ENCODE results near the gene THADA. TPM values are rescaled to one million over a fixed set of nuclear protein-coding genes. Genes with fewer than 3 reads are reported as not detected.
"Not testable (repeated sequence)": the region's sequence is repeated elsewhere in the genome, so short reads cannot be mapped to it uniquely, and the experiment has no call there.

The THADA gene
- total RNA-seq, 2 experiments from 2014 or later: 26.2 to 32.2 TPM

DNA sequence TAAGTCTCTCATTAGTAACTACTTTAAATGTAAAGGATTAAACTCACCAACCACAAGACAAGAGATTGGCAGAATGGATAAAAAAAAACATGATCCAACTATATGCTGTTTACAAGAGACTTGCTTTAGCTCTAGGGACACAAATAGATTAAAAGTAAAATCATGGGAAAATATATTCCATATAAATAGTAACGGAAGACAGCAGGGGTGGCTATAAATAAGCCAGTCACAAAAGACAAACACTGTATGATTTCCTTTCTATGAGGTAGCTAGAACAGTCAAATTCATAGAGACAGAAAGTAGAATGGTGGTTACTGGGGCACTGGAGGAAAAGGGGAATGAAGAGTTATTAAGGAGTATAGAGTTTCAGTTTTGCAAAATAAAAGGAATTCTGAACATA, 145.2 kb downstream of the THADA start:
- peaks cover 9% of the 10 kb centered on the region for H3K9me3 Mint-ChIP-seq
- H3K4me1 Mint-ChIP-seq: peaks cover 15% of the 10 kb centered on the region
- no peak overlapping the region for H3K27ac Mint-ChIP-seq
- POLR2A ChIA-PET: interaction anchor here (0.6 kb wide), 1 partner anchor 302 kb away, joined by 3 read pairs; no protein-coding TSS in a partner anchor
- no peaks in the 10 kb centered on the region for H3K27me3 Mint-ChIP-seq
- peaks cover 44% of the 10 kb centered on the region for H3K36me3 Mint-ChIP-seq (ENCODE audit: low read depth)
- H3K4me3 Mint-ChIP-seq: no peak overlapping the region
- no peak for DNase-seq
- CTCF ChIA-PET: interaction anchor here (1.1 kb wide), 1 partner anchor 324 kb away, joined by 4 read pairs; no protein-coding TSS in a partner anchor

DNA sequence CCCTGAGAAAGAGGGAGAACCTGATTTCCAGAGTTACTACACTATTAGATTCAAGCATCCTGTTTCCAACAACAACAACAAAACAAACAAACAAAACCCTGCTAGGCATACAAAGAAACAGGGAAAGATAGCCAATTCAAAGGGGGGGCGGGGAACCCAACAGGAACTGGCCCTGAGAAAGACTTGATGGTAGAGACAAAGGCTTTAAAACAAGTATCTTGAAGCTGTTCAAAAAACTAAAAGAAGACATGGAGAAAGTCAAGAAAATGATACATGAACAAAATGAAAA, 147.1 kb downstream of the THADA start:
- CTCF ChIA-PET: interaction anchor here (0.5 to 0.6 kb wide), 2 partner anchors 92 to 106 kb away, joined by 3 to 4 read pairs; no protein-coding TSS in a partner anchor

GRCh38 chr2:43448011-43448821, 147.6 kb downstream of the THADA start:
- peaks cover 47% of the 10 kb centered on the region for H3K36me3 Mint-ChIP-seq (ENCODE audit: low read depth)
- no peak overlapping the region for H3K4me3 Mint-ChIP-seq
- POLR2A ChIA-PET: no interaction called here
- DNase-seq: no peak
- no peaks in the 10 kb centered on the region for H3K27me3 Mint-ChIP-seq
- H3K27ac Mint-ChIP-seq: no peak overlapping the region
- H3K4me1 Mint-ChIP-seq: peaks cover 10% of the 10 kb centered on the region
- peaks cover 9% of the 10 kb centered on the region for H3K9me3 Mint-ChIP-seq
- CTCF ChIA-PET: interaction anchor here (0.5 kb wide), 1 partner anchor 106 kb away, joined by 3 read pairs; no protein-coding TSS in a partner anchor

More for the DNA sequence above, 147.1 kb downstream of the THADA start:
- Mint-ChIP-seq H3K9me3 (peaks cover 9% of the 10 kb centered on the region), H3K27ac (no peak overlapping the region), H3K4me3 (no peak overlapping the region), H3K27me3 (no peaks in the 10 kb centered on the region), H3K4me1 (peaks cover 10% of the 10 kb centered on the region), H3K36me3 (ENCODE audit: low read depth) (peaks cover 47% of the 10 kb centered on the region)
- POLR2A ChIA-PET: no interaction called here
- DNase-seq: no peak

- POLR2A ChIA-PET, H3K27me3 Mint-ChIP-seq, DNase-seq, H3K9me3 Mint-ChIP-seq, CTCF ChIA-PET, H3K27ac Mint-ChIP-seq, H3K4me1 Mint-ChIP-seq, H3K4me3 Mint-ChIP-seq: not testable (repeated sequence)
- peaks cover 41% of the 10 kb centered on the region for H3K36me3 Mint-ChIP-seq (ENCODE audit: low read depth)
Measured at GRCh38 chr2:43446755-43447154, 149.1 kb downstream of the THADA start.

DNA sequence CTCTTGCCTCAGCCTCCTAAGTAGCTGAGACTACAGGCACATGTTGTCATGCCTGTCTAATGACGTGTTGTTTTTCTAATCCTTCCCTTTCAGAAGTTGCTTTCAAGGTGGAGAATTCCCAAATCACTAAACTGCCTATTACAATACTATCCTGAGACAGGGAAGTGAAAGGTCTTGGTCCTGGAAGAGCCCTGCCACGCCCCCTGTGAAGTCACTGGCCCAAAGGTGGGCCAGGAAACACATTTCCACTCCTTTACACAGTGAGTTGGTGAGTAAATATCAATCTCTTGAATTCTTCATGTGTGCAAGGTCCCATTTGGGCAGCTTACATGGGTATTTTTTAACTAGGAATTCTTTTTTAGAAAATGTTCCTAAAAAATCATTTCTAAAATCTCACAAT, 150.1 kb downstream of the THADA start:
- POLR2A ChIA-PET: no interaction called here
- Mint-ChIP-seq H3K27ac (no peak overlapping the region), H3K4me1 (peaks cover 5% of the 10 kb centered on the region), H3K27me3 (no peaks in the 10 kb centered on the region), H3K4me3 (no peak overlapping the region), H3K9me3 (peaks cover 6% of the 10 kb centered on the region), H3K36me3 (ENCODE audit: low read depth) (peaks cover 34% of the 10 kb centered on the region)
- no peak for DNase-seq
- CTCF ChIA-PET: interaction anchor here (0.9 kb wide), 1 partner anchor 39 kb away, joined by 5 read pairs; no protein-coding TSS in a partner anchor

GRCh38 chr2:43444989-43445645, 150.7 kb downstream of the THADA start:
- DNase-seq: no peak
- ChIA-PET POLR2A (no interaction called here), CTCF (interaction anchor here (0.9 kb wide), 1 partner anchor 40 kb away, joined by 5 read pairs; no protein-coding TSS in a partner anchor)
- Mint-ChIP-seq H3K27me3 (no peaks in the 10 kb centered on the region), H3K9me3 (peaks cover 5% of the 10 kb centered on the region), H3K4me1 (peaks cover 5% of the 10 kb centered on the region), H3K36me3 (ENCODE audit: low read depth) (peaks cover 30% of the 10 kb centered on the region), H3K4me3 (no peak overlapping the region), H3K27ac (no peak overlapping the region)

GRCh38 chr2:43443282-43443681, 152.6 kb downstream of the THADA start:
- H3K9me3 Mint-ChIP-seq: no peaks in the 10 kb centered on the region
- ChIA-PET CTCF (interaction anchor here (0.9 to 1.1 kb wide), 2 partner anchors 9 to 12 kb away, joined by 3 read pairs; no protein-coding TSS in a partner anchor), POLR2A (no interaction called here)
- no peak overlapping the region for H3K4me3 Mint-ChIP-seq
- H3K4me1 Mint-ChIP-seq: peaks cover 4% of the 10 kb centered on the region
- no peak overlapping the region for H3K27ac Mint-ChIP-seq
- H3K27me3 Mint-ChIP-seq: no peaks in the 10 kb centered on the region
- no peak for DNase-seq
- peaks cover 17% of the 10 kb centered on the region for H3K36me3 Mint-ChIP-seq (ENCODE audit: low read depth)

DNA sequence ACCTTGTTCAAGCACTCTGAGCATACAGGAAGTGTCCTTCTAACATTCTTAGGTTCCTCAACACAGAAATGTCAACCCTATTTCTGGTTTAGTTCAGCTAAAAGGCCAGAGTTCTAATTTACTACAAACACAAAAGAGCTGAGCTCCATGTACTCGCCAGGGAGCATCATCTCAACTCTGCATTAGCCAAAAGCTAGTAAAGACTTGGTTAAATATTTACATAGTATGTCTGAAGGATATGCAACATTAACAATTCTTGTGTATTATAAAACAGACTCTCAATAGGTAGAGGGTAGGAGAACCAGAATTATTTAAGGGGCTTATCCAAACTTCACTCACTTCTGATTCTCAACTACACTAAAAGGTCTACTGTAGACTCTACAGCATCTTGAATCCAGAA, 154.6 kb downstream of the THADA start:
- Mint-ChIP-seq H3K4me3 (no peak overlapping the region), H3K36me3 (ENCODE audit: low read depth) (peaks cover 6% of the 10 kb centered on the region), H3K27ac (no peak overlapping the region), H3K4me1 (peaks cover 4% of the 10 kb centered on the region), H3K9me3 (no peaks in the 10 kb centered on the region), H3K27me3 (no peaks in the 10 kb centered on the region)
- no peak for DNase-seq
- CTCF ChIA-PET: no interaction called here
- POLR2A ChIA-PET: no interaction called here

GRCh38 chr2:43438858-43439655, 156.8 kb downstream of the THADA start:
- DNase-seq: no peak
- CTCF ChIA-PET: interaction anchor here (1.0 kb wide), 1 partner anchor 13 kb away, joined by 3 read pairs; no protein-coding TSS in a partner anchor
- H3K27ac Mint-ChIP-seq: no peak overlapping the region
- H3K9me3 Mint-ChIP-seq: peaks cover under 1% of the 10 kb centered on the region
- POLR2A ChIA-PET: no interaction called here
- no peaks in the 10 kb centered on the region for H3K27me3 Mint-ChIP-seq
- H3K4me3 Mint-ChIP-seq: no peak overlapping the region
- H3K4me1 Mint-ChIP-seq: peaks cover 4% of the 10 kb centered on the region
- H3K36me3 Mint-ChIP-seq (ENCODE audit: low read depth): peaks cover 3% of the 10 kb centered on the region

DNA sequence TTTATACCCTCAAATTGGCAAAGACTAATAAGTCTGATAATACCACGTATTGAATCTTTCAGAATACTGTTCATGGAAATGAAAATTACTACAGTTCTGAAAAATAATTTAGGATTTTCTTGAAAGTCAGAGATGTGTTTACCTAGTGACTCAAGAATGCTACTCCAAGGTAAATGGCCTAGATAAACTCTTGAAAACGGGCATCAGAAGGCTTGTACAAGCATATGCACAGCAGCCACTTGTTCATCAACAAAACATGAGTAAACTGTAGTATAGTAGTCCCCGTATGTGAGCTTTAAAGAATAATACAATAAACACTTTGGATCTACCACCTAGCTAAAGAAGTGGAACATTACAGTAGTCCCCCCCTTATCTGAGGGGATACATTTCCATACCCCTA, 157.5 kb downstream of the THADA start:
- no peak overlapping the region for H3K4me3 Mint-ChIP-seq
- POLR2A ChIA-PET: no interaction called here
- CTCF ChIA-PET: interaction anchor here (0.9 to 1.0 kb wide), 2 partner anchors 9 to 14 kb away, joined by 3 to 5 read pairs; no protein-coding TSS in a partner anchor
- peaks cover 2% of the 10 kb centered on the region for H3K9me3 Mint-ChIP-seq
- H3K27me3 Mint-ChIP-seq: no peaks in the 10 kb centered on the region
- peaks cover 4% of the 10 kb centered on the region for H3K4me1 Mint-ChIP-seq
- H3K27ac Mint-ChIP-seq: no peak overlapping the region
- no peak for DNase-seq
- peaks cover 6% of the 10 kb centered on the region for H3K36me3 Mint-ChIP-seq (ENCODE audit: low read depth)

DNA sequence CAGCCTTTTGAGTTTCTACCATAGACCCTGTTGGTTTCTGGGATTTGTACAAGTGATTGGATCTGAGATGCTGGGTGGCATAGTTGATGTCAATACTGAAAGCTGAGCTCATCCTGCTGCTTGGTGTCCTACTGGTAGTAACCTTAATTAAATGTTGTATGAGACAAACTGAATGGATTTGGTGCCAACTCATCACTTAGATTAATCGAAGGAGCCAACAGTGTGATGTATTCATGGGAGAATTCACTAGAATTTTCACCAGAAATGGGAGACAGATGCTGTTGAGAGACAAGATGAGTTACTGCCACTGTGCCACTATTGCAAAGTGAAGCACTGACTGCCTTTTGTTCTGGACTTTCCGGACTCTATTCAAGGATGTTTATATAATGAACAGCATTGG, 158.5 kb downstream of the THADA start:
- ChIA-PET CTCF (interaction anchor here (0.9 kb wide), 1 partner anchor 15 kb away, joined by 4 read pairs; no protein-coding TSS in a partner anchor), POLR2A (no interaction called here)
- H3K4me3 Mint-ChIP-seq: no peak overlapping the region
- H3K27ac Mint-ChIP-seq: no peak overlapping the region
- DNase-seq: no peak
- H3K9me3 Mint-ChIP-seq: peaks cover 4% of the 10 kb centered on the region
- H3K27me3 Mint-ChIP-seq: no peaks in the 10 kb centered on the region
- peaks cover 11% of the 10 kb centered on the region for H3K36me3 Mint-ChIP-seq (ENCODE audit: low read depth)
- no peaks in the 10 kb centered on the region for H3K4me1 Mint-ChIP-seq

DNA sequence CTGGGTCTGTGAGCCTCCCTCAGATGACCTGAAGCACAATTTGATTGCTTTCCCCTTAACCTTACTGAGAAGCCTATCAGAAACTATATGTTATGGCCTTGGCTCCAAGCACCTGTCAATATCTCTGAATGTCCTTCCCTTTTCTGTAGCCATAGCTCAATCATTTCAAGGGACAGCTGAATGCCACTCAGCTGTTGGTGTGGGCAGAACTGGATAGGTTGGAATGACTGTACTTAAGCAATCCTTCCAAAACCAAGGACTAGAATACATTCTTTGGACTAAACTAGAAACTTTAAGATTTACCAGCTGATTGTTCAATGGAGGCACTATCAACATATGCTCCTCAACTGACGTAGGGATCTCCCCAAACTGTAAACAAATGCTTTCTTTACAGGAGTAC, 159.4 kb downstream of the THADA start:
- no peak for DNase-seq
- CTCF ChIA-PET: interaction anchor here (0.5 to 0.9 kb wide), 2 partner anchors 16 to 496 kb away, joined by 4 read pairs; no protein-coding TSS in a partner anchor
- no peak overlapping the region for H3K4me3 Mint-ChIP-seq
- no peaks in the 10 kb centered on the region for H3K27me3 Mint-ChIP-seq
- peaks cover 11% of the 10 kb centered on the region for H3K36me3 Mint-ChIP-seq (ENCODE audit: low read depth)
- POLR2A ChIA-PET: no interaction called here
- peaks cover 4% of the 10 kb centered on the region for H3K9me3 Mint-ChIP-seq
- H3K4me1 Mint-ChIP-seq: no peaks in the 10 kb centered on the region
- H3K27ac Mint-ChIP-seq: no peak overlapping the region
